Measurements from ENCODE around the gene RERE. TPM values are rescaled to one million over a fixed set of nuclear protein-coding genes. Genes with fewer than 3 reads are reported as not detected.

Gene RERE
- total RNA-seq, 1 experiment from 2014 or later: 40.6 TPM

- no peaks in the 10 kb centered on the region for H3K9me3 ChIP-seq (ENCODE audit: control insufficient read depth in 1 of 2, insufficient read depth in 1 of 2, low read depth in 1 of 2, low read length in 2 of 2)
- no peaks in the 10 kb centered on the region for H3K79me2 ChIP-seq (ENCODE audit: insufficient read depth, low read length)
- H3K4me1 ChIP-seq (ENCODE audit: control insufficient read depth in 1 of 2, insufficient read depth in 2 of 2, low read length in 2 of 2): no peaks in the 10 kb centered on the region
- no peak for TF ChIP-seq ZNF274 (IDR thresholded peaks at IDR 0.05; ENCODE audit: low read depth, low read length)
- no peak for TF ChIP-seq POLR2A (IDR thresholded peaks at IDR 0.05; ENCODE audit: borderline replicate concordance, extremely low read depth, insufficient read depth, insufficient read length)
- TF ChIP-seq YY1 (IDR thresholded peaks at IDR 0.05; ENCODE audit: extremely low read depth, insufficient replicate concordance, low read depth, low read length): no peak
- H3K9ac ChIP-seq (ENCODE audit: low read length): no peak overlapping the region
- H2AFZ ChIP-seq (ENCODE audit: low read depth, low read length, poor library complexity, severe bottlenecking): no peak overlapping the region
- no peak for ATAC-seq
- H3K27ac ChIP-seq (ENCODE audit: low read depth, low read length): no peak overlapping the region
- no TSS peak for BruUV-seq (replicated peaks)
- no peaks in the 10 kb centered on the region for H4K20me1 ChIP-seq (ENCODE audit: insufficient read depth)
- no peak overlapping the region for H3K4me2 ChIP-seq (ENCODE audit: low read length)
- CTCF ChIA-PET: no interaction called here
- no peak for DNase-seq (ENCODE audit: low read depth, low spot score)
- H3K36me3 ChIP-seq (ENCODE audit: control insufficient read depth in 1 of 2, insufficient read depth in 2 of 2, low read length in 2 of 2): no peaks in the 10 kb centered on the region
- H3K9me2 ChIP-seq (ENCODE audit: insufficient read depth): no peaks in the 10 kb centered on the region
- no peak overlapping the region for H3K4me3 ChIP-seq (replicated peaks in 1 of 2; ENCODE audit: low read depth in 1 of 2, low read length in 2 of 2)
- H3K27me3 ChIP-seq (ENCODE audit: insufficient read depth, low read length): no peaks in the 10 kb centered on the region
- POLR2A ChIA-PET: no interaction called here
- RAD21 ChIA-PET (ENCODE audit: low non-redundant PET in 1 of 2, low total read pairs in 2 of 2, uncharacterized antibody in 2 of 2, unreplicated experiment in 2 of 2): no interaction called here
- intact Hi-C loops (cut with micrococcal nuclease): no loop called here
These were observed 69.3 kb downstream of the RERE start for GRCh38 chr1:8747879-8748825.

GRCh38 chr1:8746554-8746953 is 70.9 kb downstream of the RERE start:
- ChIA-PET POLR2A (no interaction called here), RAD21 (ENCODE audit: low non-redundant PET in 1 of 2, low total read pairs in 2 of 2, uncharacterized antibody in 2 of 2, unreplicated experiment in 2 of 2) (no interaction called here), CTCF (no interaction called here)
- no peak overlapping the region for H2AFZ ChIP-seq (ENCODE audit: low read depth, low read length, poor library complexity, severe bottlenecking)
- no peak overlapping the region for H3K4me2 ChIP-seq (ENCODE audit: low read length)
- intact Hi-C loops (cut with micrococcal nuclease): no loop called here
- no peaks in the 10 kb centered on the region for H3K79me2 ChIP-seq (ENCODE audit: insufficient read depth, low read length)
- H3K27ac ChIP-seq (ENCODE audit: low read depth, low read length): no peak overlapping the region
- DNase-seq (ENCODE audit: low read depth, low spot score) (no peak), ATAC-seq (no peak)
- no peak for TF ChIP-seq POLR2A (IDR thresholded peaks at IDR 0.05; ENCODE audit: borderline replicate concordance, extremely low read depth, insufficient read depth, insufficient read length)
- no peaks in the 10 kb centered on the region for H3K4me1 ChIP-seq (ENCODE audit: control insufficient read depth in 1 of 2, insufficient read depth in 2 of 2, low read length in 2 of 2)
- H3K9me2 ChIP-seq (ENCODE audit: insufficient read depth): no peaks in the 10 kb centered on the region
- H3K36me3 ChIP-seq (ENCODE audit: control insufficient read depth in 1 of 2, insufficient read depth in 2 of 2, low read length in 2 of 2): no peaks in the 10 kb centered on the region
- H3K9ac ChIP-seq (ENCODE audit: low read length): no peak overlapping the region
- BruUV-seq (replicated peaks): no TSS peak
- H3K9me3 ChIP-seq (ENCODE audit: control insufficient read depth in 1 of 2, insufficient read depth in 1 of 2, low read depth in 1 of 2, low read length in 2 of 2): no peaks in the 10 kb centered on the region
- H4K20me1 ChIP-seq (ENCODE audit: insufficient read depth): no peaks in the 10 kb centered on the region
- no peak overlapping the region for H3K4me3 ChIP-seq (replicated peaks in 1 of 2; ENCODE audit: low read depth in 1 of 2, low read length in 2 of 2)
- H3K27me3 ChIP-seq (ENCODE audit: insufficient read depth, low read length): no peaks in the 10 kb centered on the region
